ENCODE measurements around the gene SRGAP1. TPM values are rescaled to one million over a fixed set of nuclear protein-coding genes. Genes with fewer than 3 reads are reported as not detected.

Gene SRGAP1
- polyA plus RNA-seq, 1 experiment = 24.9 TPM

- TF ChIP-seq, protein P1, sequence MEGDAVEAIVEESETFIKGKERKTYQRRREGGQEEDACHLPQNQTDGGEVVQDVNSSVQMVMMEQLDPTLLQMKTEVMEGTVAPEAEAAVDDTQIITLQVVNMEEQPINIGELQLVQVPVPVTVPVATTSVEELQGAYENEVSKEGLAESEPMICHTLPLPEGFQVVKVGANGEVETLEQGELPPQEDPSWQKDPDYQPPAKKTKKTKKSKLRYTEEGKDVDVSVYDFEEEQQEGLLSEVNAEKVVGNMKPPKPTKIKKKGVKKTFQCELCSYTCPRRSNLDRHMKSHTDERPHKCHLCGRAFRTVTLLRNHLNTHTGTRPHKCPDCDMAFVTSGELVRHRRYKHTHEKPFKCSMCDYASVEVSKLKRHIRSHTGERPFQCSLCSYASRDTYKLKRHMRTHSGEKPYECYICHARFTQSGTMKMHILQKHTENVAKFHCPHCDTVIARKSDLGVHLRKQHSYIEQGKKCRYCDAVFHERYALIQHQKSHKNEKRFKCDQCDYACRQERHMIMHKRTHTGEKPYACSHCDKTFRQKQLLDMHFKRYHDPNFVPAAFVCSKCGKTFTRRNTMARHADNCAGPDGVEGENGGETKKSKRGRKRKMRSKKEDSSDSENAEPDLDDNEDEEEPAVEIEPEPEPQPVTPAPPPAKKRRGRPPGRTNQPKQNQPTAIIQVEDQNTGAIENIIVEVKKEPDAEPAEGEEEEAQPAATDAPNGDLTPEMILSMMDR (IDR thresholded peaks at IDR 0.05; ENCODE audit: low read depth, low read length) = no peak
- no peak for DNase-seq (ENCODE audit: low read depth, low spot score)
- ChIA-PET CTCF (no interaction called here), POLR2A (interaction anchor here (0.6 kb wide), 1 partner anchor 264 kb away, joined by 3 read pairs; no protein-coding TSS in a partner anchor)
- H3K27me3 ChIP-seq (ENCODE audit: control insufficient read depth, insufficient read depth, low read length) = no peaks in the 10 kb centered on the region
- H3K9me3 ChIP-seq (ENCODE audit: control insufficient read depth, insufficient read depth, low read length) = no peaks in the 10 kb centered on the region; the same call in 1 of the 2 replicates
- H3K4me3 ChIP-seq (ENCODE audit: low read depth, low read length) = peak overlapping the region; percentile 3; the same call in 1 of the 2 replicates
- no peak overlapping the region for H3K27ac ChIP-seq (ENCODE audit: low read depth, low read length)
Observed at GRCh38 chr12:63848450-63848849, 4.0 kb downstream of the SRGAP1 start.

- POLR2A ChIA-PET = no interaction called here
- TF ChIP-seq, protein P1 (IDR thresholded peaks at IDR 0.05; ENCODE audit: low read depth, low read length) = no peak
- CTCF ChIA-PET = no interaction called here
- H3K9me3 ChIP-seq (ENCODE audit: control insufficient read depth, insufficient read depth, low read length) = no peaks in the 10 kb centered on the region
- no peak overlapping the region for H3K4me3 ChIP-seq (ENCODE audit: low read depth, low read length)
- H3K27ac ChIP-seq (ENCODE audit: low read depth, low read length) = no peak overlapping the region
- H3K27me3 ChIP-seq (ENCODE audit: control insufficient read depth, insufficient read depth, low read length) = no peaks in the 10 kb centered on the region
- DNase-seq (ENCODE audit: low read depth, low spot score) = no peak
Observed at GRCh38 chr12:63849106-63849620, 4.7 kb downstream of the SRGAP1 start.

- CTCF ChIA-PET = no interaction called here
- H3K4me3 ChIP-seq (ENCODE audit: low read depth, low read length) = no peak overlapping the region
- H3K27ac ChIP-seq (ENCODE audit: low read depth, low read length) = no peak overlapping the region
- no peaks in the 10 kb centered on the region for H3K27me3 ChIP-seq (ENCODE audit: control insufficient read depth, insufficient read depth, low read length)
- POLR2A ChIA-PET = no interaction called here
- no peak for DNase-seq (ENCODE audit: low read depth, low spot score)
- H3K9me3 ChIP-seq (ENCODE audit: control insufficient read depth, insufficient read depth, low read length) = no peaks in the 10 kb centered on the region
- TF ChIP-seq, protein P1 (IDR thresholded peaks at IDR 0.05; ENCODE audit: low read depth, low read length) = no peak
Observed at GRCh38 chr12:63849641-63850040, 5.1 kb downstream of the SRGAP1 start.

DNA sequence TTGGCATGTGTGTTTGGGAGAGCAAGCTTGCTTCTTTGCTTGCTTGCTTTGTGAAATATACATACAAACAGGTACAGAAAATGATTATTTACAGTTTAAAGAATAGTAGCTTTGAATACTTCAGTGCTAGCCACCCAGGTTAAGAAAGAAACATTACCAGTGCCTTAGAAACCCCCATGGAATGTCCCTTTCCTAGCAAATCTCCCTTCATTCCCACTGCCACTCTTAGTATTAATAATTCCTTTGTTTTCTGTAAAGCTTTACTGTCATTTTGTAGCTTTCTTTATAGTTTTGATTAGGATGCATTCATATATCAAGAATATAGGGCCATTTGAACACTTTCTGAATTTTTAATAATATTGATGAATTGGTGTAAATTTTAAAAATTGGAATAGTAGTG, 9.5 kb downstream of the SRGAP1 start:
- TF ChIP-seq, protein P1 (IDR thresholded peaks at IDR 0.05; ENCODE audit: low read depth, low read length) = no peak
- Histone ChIP-seq H3K27me3 (ENCODE audit: control insufficient read depth, insufficient read depth, low read length) (no peaks in the 10 kb centered on the region), H3K27ac (ENCODE audit: low read depth, low read length) (no peak overlapping the region), H3K4me3 (ENCODE audit: low read depth, low read length) (no peak overlapping the region), H3K9me3 (ENCODE audit: control insufficient read depth, insufficient read depth, low read length) (no peaks in the 10 kb centered on the region)
- ChIA-PET POLR2A (no interaction called here), CTCF (interaction anchor here (0.5 to 3.6 kb wide), 2 partner anchors 10 to 74 kb away, joined by 3 to 18 read pairs; partner anchors contain the start of gene SRGAP1)
- DNase-seq (ENCODE audit: low read depth, low spot score) = no peak

DNA sequence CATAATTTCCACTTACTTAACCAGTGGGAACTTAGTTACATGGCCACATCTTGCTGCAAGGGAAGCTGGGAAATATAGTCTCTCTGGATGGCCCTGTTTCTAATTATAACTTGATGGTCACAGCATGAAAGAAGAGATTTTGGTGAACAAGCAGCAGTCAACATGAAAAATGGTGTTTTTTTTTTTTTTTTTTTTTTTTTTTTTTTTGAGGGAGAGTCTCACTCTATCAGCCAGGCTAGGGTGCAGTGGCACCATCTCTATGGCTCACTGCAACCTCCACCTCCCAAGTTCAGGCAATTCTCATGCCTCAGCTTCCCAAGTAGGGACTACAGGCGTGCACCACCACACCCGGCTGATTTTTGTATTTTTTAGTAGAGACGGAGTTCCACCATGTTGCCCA, 10.8 kb downstream of the SRGAP1 start:
- ChIA-PET CTCF (interaction anchor here (1.1 to 3.6 kb wide), 2 partner anchors 11 to 261 kb away, joined by 3 to 18 read pairs; partner anchors contain the start of gene SRGAP1), POLR2A (interaction anchor here (0.7 kb wide), 1 partner anchor 269 kb away, joined by 5 read pairs; no protein-coding TSS in a partner anchor)
- DNase-seq (ENCODE audit: low read depth, low spot score) = no peak
- H3K4me3 ChIP-seq (ENCODE audit: low read depth, low read length) = no peak overlapping the region
- no peaks in the 10 kb centered on the region for H3K9me3 ChIP-seq (ENCODE audit: control insufficient read depth, insufficient read depth, low read length)
- no peak overlapping the region for H3K27ac ChIP-seq (ENCODE audit: low read depth, low read length)
- TF ChIP-seq, protein P1 (IDR thresholded peaks at IDR 0.05; ENCODE audit: low read depth, low read length) = no peak
- H3K27me3 ChIP-seq (ENCODE audit: control insufficient read depth, insufficient read depth, low read length) = no peaks in the 10 kb centered on the region

All from AG04450 (cell line).